Measurements from ENCODE around the gene SRP72. TPM values are rescaled to one million over a fixed set of nuclear protein-coding genes. Genes with fewer than 3 reads are reported as not detected.
A peak's percentile ranks its signal among the peaks of the same experiment; 100 is the strongest.

The SRP72 gene
- total and polyA plus RNA-seq, 2 donors (not counting 3 experiments of a cell fraction or from before 2014, with no cell fraction given): 65.7 to 132 TPM

- Histone ChIP-seq H3K79me2 (ENCODE audit: control insufficient read depth, insufficient read depth, low read length) (peaks cover 85% of the 10 kb centered on the region), H3K4me3 (replicated peaks in 1 of 3; ENCODE audit: insufficient read depth in 1 of 3, low read depth in 1 of 3, low read length in 3 of 3) (no peak overlapping the region), H3K9ac (replicated peaks; ENCODE audit: extremely low read depth, insufficient read depth, low read length) (no peak overlapping the region), H3K4me1 (ENCODE audit: control insufficient read depth, extremely low read depth, insufficient read depth, low read length) (peaks cover 24% of the 10 kb centered on the region), H3K27ac (ENCODE audit: insufficient read depth, low read depth, low read length) (no peak overlapping the region), H3K36me3 (ENCODE audit: control insufficient read depth in 2 of 2, extremely low read depth in 1 of 2, insufficient read depth in 2 of 2, low read length in 2 of 2) (no peaks in the 10 kb centered on the region), H3K9me3 (replicated peaks; ENCODE audit: control insufficient read depth, insufficient read depth, low read length) (no peaks in the 10 kb centered on the region), H3K27me3 (ENCODE audit: control insufficient read depth in 2 of 2, insufficient read depth in 2 of 2, low read length in 2 of 2) (no peaks in the 10 kb centered on the region), H2AFZ (ENCODE audit: low read depth, low read length) (no peak overlapping the region), H4K20me1 (replicated peaks; ENCODE audit: control insufficient read depth, extremely low read depth, insufficient read depth, low read length) (no peaks in the 10 kb centered on the region), H3K9me1 (replicated peaks; ENCODE audit: control insufficient read depth, extremely low read depth, insufficient read depth, low read length) (peaks cover 6% of the 10 kb centered on the region), H3K4me2 (ENCODE audit: insufficient read depth, low read length) (peak overlapping the region; percentile 90)
- BruUV-seq (replicated peaks): no TSS peak
- CTCF ChIA-PET: interaction anchor here (3.5 kb wide), 1 partner anchor 8 kb away, joined by 27 read pairs; no protein-coding TSS in a partner anchor
- TF ChIP-seq GATA2 (IDR thresholded peaks at IDR 0.05; ENCODE audit: insufficient read depth, insufficient read length, low read depth, low read length): no peak
- no peak for TF ChIP-seq POLR2A (IDR thresholded peaks at IDR 0.05; ENCODE audit: low read depth, low read length)
- no peak for TF ChIP-seq FOS (IDR thresholded peaks at IDR 0.05; ENCODE audit: borderline replicate concordance, insufficient read depth, low read length)
- no peak for TF ChIP-seq MAX (IDR thresholded peaks at IDR 0.05; ENCODE audit: insufficient read depth, insufficient read length)
- no peak for TF ChIP-seq JUN (IDR thresholded peaks at IDR 0.05; ENCODE audit: borderline replicate concordance, insufficient read depth, insufficient read length, low read depth)
- TF ChIP-seq, protein P1, sequence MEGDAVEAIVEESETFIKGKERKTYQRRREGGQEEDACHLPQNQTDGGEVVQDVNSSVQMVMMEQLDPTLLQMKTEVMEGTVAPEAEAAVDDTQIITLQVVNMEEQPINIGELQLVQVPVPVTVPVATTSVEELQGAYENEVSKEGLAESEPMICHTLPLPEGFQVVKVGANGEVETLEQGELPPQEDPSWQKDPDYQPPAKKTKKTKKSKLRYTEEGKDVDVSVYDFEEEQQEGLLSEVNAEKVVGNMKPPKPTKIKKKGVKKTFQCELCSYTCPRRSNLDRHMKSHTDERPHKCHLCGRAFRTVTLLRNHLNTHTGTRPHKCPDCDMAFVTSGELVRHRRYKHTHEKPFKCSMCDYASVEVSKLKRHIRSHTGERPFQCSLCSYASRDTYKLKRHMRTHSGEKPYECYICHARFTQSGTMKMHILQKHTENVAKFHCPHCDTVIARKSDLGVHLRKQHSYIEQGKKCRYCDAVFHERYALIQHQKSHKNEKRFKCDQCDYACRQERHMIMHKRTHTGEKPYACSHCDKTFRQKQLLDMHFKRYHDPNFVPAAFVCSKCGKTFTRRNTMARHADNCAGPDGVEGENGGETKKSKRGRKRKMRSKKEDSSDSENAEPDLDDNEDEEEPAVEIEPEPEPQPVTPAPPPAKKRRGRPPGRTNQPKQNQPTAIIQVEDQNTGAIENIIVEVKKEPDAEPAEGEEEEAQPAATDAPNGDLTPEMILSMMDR (IDR thresholded peaks at IDR 0.05; ENCODE audit: extremely low read depth in 1 of 2, insufficient read depth in 1 of 2, low read depth in 1 of 2, low read length in 2 of 2): no peak
- TF ChIP-seq POLR2AphosphoS5 (IDR thresholded peaks at IDR 0.05; ENCODE audit: insufficient read depth, low read depth, low read length): no peak
- TF ChIP-seq MYC (IDR thresholded peaks at IDR 0.05; ENCODE audit: low read depth, low read length): no peak
- TF ChIP-seq EZH2 (IDR thresholded peaks at IDR 0.05; ENCODE audit: borderline replicate concordance, low read depth, low read length, severe bottlenecking): no peak
- DNase-seq (ENCODE audit: low read depth, low spot score): no peak
- dilution Hi-C loops (cut with MboI; ENCODE audit: extremely low pct_ligation_motif_present, low sequenced_read_pairs) (no loop called here), intact Hi-C loops (cut with micrococcal nuclease) (loop anchor here (10.0 kb wide), 1 partner anchor 488 kb away; the partner anchor contains the start of gene CEP135)
- FAIRE-seq: no peak
- POLR2A ChIA-PET: no interaction called here
These were observed 34.1 kb upstream of the SRP72 start for GRCh38 chr4:56433280-56433679.

Measured in endothelial cell of umbilical vein (primary cell).